ENCODE data around the gene SLC23A3.
"Not testable (repeated sequence)": the region's sequence is repeated elsewhere in the genome, so short reads cannot be mapped to it uniquely, and the experiment has no call there.

DNA sequence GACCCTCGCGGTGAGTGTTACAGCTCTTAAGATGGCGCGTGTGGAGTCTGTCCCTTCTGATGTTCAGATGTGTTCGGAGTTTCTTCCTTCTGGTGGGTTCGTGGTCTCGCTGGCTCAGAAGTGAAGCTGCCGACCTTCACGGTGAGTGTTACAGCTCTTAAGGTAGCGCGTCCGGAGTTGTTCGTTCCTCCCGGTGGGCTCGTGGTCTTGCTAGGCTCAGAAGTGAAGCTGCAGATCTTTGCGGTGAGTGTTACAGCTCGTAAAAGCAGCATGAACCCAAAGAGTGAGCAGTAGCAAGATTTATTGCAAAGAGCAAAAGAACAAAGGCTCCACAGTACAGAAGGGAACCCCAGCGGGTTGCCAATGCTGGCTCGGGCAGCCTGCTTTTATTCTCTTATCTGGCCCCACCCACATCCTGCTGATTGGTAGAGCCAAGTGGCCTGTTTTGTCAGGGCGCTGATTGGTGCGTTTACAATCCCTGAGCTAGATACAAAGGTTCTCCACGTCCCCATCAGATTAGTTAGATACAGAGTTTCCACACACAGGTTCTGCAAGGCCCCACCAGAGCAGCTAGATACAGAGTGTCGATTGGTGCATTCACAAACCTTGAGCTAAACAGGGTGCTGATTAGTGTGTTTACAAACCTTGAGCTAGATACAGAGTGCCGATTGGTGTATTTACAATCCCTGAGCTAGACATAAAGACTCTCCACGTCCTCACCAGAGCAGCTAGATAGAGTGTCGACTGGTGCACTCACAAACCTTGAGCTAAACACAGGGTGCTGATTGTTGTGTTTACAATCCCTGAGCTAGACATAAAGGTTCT, 30.9 kb upstream of the SLC23A3 start:
- TF ChIP-seq, protein P1, sequence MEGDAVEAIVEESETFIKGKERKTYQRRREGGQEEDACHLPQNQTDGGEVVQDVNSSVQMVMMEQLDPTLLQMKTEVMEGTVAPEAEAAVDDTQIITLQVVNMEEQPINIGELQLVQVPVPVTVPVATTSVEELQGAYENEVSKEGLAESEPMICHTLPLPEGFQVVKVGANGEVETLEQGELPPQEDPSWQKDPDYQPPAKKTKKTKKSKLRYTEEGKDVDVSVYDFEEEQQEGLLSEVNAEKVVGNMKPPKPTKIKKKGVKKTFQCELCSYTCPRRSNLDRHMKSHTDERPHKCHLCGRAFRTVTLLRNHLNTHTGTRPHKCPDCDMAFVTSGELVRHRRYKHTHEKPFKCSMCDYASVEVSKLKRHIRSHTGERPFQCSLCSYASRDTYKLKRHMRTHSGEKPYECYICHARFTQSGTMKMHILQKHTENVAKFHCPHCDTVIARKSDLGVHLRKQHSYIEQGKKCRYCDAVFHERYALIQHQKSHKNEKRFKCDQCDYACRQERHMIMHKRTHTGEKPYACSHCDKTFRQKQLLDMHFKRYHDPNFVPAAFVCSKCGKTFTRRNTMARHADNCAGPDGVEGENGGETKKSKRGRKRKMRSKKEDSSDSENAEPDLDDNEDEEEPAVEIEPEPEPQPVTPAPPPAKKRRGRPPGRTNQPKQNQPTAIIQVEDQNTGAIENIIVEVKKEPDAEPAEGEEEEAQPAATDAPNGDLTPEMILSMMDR (IDR thresholded peaks at IDR 0.05), result not testable (repeated sequence)
- not testable (repeated sequence) for TF ChIP-seq POLR2AphosphoS5 (IDR thresholded peaks at IDR 0.05; ENCODE audit: insufficient read depth in 1 of 2, low read depth in 1 of 2); POLR2A (IDR thresholded peaks at IDR 0.05)
